NCI-H2107 (cell line): Measurements from ENCODE around the gene EML6.
A peak's percentile ranks its signal among the peaks of the same experiment; 100 is the strongest.

Experiments used
- DNase-seq: peaks from one replicate; lab custom pipeline; 2025; lab: John Stamatoyannopoulos, UW

Gene EML6

GRCh38 chr2:54946220-54946805 lies 222.9 kb downstream of the EML6 start:
- no peak for DNase-seq

- DNase-seq = no peak
Observed at GRCh38 chr2:54947136-54947535, 223.7 kb downstream of the EML6 start.

GRCh38 chr2:54947646-54948045 lies 224.2 kb downstream of the EML6 start:
- DNase-seq = no peak

- DNase-seq = no peak
Observed at GRCh38 chr2:54948120-54948519, 224.7 kb downstream of the EML6 start.

GRCh38 chr2:54949431-54949830 lies 226.0 kb downstream of the EML6 start:
- no peak for DNase-seq

DNA sequence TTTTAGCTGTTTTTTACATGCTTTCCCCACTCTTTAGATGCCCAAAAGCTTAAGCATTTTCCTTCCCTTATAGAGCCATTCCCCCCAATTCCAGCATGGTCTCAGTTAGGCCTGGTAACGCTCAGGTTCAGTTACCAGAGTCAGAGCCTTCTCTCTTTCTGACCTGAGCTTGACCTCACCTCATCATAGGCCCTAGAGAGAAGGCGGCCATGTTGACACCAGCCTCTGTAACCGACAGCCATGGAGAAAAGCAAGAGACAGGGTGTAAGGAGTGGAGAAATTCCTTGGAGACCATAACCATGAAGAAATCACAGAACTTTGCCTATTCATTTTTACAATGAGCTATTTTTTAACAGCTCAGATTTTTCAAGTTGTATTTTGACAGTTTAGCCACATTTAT lies 227.3 kb downstream of the EML6 start:
- DNase-seq = no peak

GRCh38 chr2:54952425-54952824 lies 229.0 kb downstream of the EML6 start:
- DNase-seq = no peak

DNA sequence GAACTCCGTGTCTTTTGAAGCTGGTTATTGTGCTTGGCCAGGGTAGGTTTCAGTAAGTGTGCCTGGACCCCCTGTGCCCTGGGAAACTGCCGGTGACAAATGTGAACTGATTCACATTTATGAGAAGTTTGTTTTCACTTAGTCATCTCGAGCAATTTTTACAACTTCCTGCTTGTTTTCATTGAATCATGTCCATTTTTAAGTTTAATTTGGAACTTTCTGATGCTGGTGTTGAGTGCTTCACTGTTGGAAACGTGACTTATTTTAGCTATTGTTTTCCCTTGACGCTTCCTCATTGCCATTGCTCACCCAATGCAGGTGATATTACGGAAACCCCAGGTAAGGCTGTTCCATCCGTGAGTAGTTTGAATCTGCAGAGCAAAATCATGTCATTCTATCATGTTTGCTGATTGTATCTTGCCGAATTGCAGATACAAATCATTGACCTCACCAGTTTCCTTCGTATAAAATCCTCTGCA lies 229.6 kb downstream of the EML6 start:
- DNase-seq = no peak

GRCh38 chr2:54954158-54954557 lies 230.7 kb downstream of the EML6 start:
- no peak for DNase-seq

GRCh38 chr2:54954705-54955357 lies 231.4 kb downstream of the EML6 start:
- DNase-seq = no peak

DNA sequence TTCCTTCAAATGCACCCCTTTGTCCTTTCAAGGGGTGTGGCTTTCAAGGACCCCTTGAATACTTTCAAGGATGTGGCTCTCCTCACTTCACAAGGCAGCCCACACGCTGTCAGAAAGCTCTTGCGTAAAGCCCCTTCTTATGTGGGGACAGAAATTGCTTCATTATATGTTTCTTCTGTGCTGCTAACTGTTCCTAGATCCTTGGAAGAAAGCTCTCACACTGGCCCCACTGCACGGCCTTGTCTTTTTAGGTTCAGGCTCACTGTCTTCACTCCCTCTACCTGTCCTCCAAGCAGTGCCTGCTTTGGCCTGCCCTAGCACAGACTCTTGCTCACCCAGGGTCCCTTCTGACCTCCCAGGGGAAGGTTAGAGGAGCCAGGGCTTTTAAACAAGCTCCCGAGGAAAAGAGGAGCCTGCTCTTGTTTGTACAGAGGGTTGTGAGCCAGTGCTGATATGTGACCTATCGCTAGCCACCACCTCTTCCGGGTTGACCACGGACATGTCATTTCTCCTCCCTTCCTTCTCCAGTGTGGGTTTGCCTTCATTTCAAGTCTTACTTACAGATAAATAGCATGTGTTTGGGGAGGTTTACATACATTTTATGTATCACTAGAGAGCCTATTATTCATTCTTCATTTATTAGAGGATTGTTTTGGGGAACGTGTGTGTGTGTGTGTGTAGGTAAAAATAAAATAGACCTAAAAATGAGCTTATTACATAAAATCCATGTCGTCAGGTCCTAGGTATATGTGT lies 232.1 kb downstream of the EML6 start:
- no peak for DNase-seq

DNA sequence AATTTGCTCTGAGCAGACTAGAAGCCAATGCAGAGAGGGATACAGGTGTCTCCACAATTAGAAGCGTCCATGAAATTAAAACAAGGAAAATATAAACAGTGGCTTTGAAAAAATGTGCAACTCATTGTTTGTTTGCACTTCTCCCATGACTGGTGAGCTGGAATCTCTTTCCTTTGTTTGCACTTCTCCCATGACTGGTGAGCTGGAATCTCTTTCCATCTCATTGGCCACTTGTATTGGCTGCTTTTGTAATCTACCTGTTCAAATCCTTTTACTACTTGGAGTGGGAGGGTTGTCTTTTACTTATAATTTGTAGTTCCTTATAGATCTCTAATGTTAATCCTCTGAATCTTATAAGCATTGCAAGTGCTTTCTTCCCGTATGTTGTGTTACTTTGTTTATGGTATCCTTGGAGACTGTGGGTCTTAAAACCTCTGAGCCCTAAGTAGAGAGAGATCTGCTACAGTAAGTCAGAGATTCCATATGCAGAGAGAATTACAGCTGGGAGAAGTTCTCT lies 232.7 kb downstream of the EML6 start:
- no peak for DNase-seq

GRCh38 chr2:54957321-54957999 lies 234.0 kb downstream of the EML6 start:
- peak; percentile 50 for DNase-seq

- no peak for DNase-seq
Observed at GRCh38 chr2:54958717-54959371, 235.4 kb downstream of the EML6 start.

DNA sequence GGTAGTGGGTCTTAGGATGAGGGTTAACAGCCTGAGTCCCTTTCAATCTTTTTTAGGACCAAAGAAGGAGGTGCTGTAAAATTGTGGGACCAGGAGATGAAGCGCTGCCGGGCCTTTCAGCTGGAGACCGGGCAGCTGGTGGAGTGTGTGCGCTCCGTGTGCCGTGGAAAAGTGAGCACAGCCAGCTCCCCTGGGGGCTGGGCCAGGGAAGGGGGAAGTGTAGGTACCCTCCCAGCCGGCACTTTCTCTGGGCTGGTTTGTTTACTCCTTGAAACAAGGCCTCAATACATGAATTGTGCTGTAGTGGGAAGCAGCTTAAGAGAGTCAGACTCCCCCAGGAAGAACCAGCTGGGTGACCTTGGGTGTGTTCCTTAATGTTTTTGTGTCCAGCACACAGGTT lies 236.7 kb downstream of the EML6 start:
- DNase-seq = no peak

DNA sequence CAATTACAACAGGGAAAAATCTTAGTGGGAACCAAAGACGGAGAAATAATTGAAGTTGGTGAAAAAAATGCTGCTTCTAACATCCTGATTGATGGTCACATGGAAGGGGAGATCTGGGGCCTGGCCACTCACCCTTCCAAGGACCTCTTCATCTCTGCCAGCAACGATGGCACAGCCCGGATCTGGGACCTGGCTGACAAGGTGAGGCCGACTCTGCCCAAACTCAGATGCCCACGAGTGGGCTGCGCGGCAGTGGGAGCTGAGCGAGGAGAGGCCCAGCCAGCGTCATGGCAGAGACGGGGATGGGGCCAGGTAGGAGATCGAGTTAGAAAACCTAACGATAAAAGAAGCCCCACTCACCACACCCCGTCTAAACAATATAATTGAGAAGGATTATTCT lies 239.0 kb downstream of the EML6 start:
- no peak for DNase-seq

DNA sequence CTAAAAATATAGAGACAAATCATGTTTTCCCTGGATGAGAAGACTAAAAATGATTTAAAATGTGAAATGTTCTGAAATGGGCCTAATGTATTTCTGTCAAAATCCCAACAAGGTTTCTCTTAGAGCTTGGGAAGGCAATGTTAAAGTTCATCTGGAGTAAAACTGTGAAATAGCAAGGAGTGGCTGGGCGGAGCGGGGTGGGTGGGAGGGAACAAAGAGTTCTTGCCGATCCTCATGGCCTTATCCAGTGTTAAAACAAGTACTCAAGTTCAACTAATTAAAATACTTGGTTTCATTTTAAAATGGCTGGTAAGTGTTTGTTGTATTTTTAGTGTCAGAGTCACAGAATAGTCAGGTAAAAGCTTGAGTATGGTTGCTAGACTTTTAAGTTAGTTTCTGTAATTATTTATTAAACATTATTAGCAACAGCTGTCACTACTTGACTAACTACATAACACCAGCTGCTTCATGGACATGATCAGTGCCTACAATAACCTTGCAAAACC lies 239.5 kb downstream of the EML6 start:
- DNase-seq = no peak

DNA sequence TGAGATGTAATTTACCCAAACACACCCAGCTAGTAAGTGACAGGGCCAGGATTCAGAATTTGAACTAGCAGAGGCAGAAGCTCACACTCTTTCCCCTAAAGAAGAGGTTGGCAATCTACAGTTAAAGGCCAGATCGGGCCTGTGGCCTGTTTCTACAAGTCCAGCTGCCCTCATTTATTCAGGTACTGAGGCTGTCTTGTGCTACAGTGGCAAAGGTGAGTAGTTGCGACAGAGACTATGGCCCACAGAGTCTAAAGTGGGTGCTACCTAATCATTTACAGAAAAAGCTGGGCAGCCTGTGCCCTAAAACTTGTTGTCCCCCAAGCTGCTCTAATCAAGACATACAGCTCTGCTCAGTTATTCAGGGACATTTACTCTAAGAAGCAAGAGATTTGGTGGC lies 240.0 kb downstream of the EML6 start:
- DNase-seq = no peak

DNA sequence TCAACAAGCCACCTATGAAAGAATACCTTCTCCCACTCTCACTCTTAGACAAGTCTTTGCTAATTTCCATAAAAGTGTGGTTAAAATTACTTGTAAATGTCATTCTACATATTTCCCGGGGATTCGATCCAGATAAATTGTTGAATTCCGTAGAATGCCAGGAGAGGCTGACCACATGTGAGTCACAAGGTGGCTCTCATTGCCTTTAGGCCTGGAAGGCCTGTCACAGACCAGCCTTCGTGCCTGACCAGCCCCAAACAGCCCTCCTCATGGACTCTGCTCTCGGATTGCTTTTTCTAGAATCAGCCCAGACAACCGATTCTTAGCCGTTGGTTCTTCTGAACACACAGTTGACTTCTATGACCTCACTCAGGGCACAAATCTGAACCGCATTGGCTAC lies 240.8 kb downstream of the EML6 start:
- DNase-seq = no peak

- no peak for DNase-seq
Observed at GRCh38 chr2:54964816-54965215, 241.4 kb downstream of the EML6 start.

GRCh38 chr2:54965425-54965824 lies 242.0 kb downstream of the EML6 start:
- no peak for DNase-seq
